AG08395 (cell line): ENCODE results near the gene SFI1.

Experiments
- DNase-seq: peaks from one replicate; pipeline ENCODE4 v3.0.0; 2012; ENCODE audit warnings: mixed read lengths, low spot score

Gene SFI1

DNA sequence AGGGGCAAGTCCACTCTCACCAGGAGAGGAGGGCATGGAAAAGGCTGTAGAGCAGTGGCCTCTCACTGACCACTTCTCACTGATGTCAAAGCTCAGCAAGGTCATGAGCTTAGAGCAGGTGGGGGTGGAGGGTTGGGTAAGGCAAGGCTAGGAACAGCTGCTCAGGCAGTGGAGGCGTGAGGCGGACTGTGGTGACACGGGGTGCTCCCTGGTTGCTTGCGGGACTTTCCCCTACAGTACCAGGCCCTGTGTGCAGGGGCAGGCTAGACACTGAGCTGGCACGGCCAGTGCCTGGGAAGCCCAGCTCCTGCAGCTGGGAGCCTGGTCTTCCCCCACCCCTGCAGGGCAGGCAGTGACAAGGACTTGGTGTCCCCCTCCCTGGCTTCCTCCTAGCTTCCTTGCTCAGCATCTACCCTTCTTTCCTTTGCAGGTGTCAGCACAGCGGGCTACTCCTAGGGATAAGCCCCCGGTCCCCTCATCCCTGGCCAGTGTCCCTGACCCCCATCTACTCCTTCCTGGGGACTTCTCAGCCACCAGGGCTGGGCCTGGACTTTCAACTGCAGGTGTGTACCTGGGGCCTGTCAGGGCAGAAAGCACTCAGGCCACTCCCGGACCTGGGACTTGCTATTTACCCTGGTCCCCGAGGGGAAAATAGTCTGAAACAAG, 120.1 kb downstream of the SFI1 start:
- DNase-seq: no peak

DNA sequence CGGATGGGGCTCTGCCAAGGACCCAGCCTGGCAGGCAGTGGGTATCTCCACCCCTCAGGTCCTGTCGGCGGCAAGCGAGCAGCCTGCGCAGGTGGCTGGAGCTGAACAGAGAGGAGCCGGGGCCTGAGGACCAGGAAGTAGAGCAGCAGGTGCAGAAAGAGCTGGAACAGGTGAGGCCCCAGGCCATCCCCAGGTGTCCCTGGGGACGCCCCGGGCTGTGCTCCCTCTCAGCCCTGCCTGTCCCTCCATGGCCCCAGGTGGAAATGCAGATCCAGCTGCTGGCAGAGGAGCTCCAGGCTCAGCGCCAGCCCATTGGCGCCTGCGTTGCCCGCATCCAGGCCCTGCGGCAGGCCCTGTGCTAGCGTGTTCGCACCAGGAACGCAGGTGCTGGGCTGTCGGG, 121.7 kb downstream of the SFI1 start:
- no peak for DNase-seq

GRCh38 chr22:31618471-31619176, 122.3 kb downstream of the SFI1 start:
- no peak for DNase-seq

DNA sequence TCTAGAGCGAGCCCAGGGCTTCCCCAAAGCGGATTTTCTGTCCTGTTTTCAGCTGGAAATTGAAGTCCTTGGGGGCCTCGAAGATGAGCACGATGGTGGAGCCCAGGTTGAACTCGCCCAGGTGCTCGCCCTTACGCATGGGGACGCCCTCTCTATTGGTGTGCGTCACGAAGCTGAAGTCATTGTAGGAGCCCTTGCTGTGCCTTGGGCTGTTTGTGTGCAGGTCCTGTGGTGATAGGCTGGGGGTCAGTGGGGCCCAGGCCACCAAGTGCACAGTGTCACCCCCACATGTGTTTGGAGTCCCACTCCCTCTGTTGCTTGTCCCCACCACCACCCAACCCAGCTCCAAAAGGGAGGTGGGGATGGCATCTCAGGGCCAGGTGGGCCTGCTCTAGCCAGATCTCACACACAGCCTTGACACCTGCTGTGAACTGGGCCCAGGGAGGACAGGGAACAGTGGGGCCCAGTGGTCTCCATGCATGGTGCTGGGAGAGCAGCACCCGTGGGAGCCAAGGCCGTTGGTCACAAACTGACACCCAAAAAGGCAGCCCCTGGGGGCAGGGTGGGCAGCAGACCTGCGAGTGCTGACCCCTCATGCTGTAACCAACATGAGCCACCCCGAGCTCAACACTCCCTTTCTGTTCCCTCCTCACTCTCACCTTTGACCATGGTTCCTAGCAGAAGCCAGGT, 123.4 kb downstream of the SFI1 start:
- DNase-seq: no peak

GRCh38 chr22:31620756-31621480, 124.6 kb downstream of the SFI1 start:
- no peak for DNase-seq

GRCh38 chr22:31621507-31622124, 125.3 kb downstream of the SFI1 start:
- DNase-seq: no peak

DNA sequence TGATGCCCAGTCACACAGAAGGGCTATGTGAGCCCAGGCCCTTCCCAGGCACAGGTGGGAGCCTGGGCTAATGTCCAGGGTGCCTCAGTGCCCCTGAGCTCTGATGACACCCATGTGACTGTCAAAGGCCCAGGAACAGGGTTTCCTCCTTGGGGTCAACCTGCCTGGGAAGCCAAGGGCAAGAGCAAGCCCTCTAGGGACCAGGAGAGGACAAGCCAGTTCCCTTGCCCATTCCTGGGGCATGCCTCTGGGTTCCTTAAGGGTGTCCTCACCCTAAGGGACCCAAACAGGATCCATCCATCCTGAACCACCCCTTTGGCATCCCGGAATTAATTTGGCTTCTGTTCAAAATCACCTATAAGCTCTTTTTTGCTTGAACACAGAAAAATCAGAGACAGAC, 126.6 kb downstream of the SFI1 start:
- no peak for DNase-seq

GRCh38 chr22:31623592-31624304, 127.4 kb downstream of the SFI1 start:
- no peak for DNase-seq

DNA sequence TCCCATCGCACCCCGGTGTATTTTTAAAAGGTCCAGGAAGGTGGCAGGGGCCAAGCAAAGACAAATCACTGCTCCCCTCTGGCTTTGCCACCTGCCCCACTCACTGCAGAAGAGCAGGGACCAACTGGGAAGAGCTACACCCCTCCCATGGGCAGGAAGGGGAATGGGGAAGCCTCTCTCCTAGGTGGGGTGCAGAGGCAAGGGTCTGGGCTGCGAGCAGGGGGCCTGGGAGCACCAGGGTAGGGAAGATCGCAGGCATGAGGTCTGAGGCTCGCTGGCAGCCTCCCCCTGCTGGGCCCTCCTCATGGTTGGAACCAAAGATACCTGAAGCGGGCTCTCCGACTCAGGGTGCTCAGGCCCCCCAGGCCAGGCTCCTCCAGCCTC, 128.9 kb downstream of the SFI1 start:
- DNase-seq: no peak

- DNase-seq: peak; percentile 33
Measured at GRCh38 chr22:31625661-31626426, 129.5 kb downstream of the SFI1 start.

GRCh38 chr22:31626427-31627150, 130.3 kb downstream of the SFI1 start:
- DNase-seq: peak; percentile 30

DNA sequence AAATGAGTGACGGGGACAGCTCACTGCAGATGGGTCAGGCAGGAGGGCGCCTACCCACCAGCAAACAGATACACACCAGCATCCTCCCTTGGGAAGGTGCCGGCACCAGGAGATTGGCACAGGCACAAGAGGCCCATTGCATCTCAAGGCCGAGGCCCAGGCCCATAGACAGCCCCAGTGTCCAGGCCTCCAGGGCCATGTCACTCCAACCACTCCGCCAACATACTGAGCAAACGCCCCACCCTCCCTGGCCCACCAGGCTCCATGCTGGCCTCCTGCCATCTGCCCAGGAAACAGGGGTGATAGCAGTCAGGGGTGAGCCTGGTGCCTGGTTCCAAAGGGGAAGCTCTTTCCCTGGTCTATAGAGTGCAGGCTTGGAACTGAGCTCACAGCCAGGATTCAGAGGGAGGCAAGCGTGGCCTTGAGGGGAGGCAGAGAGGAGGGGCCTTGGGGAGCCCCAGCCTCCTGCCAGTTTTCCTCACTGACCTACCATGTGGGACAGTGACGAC, 130.9 kb downstream of the SFI1 start:
- DNase-seq: no peak

GRCh38 chr22:31628362-31628761, 132.0 kb downstream of the SFI1 start:
- no peak for DNase-seq

GRCh38 chr22:31628969-31629708, 132.8 kb downstream of the SFI1 start:
- no peak for DNase-seq

GRCh38 chr22:31629741-31630184, 133.4 kb downstream of the SFI1 start:
- no peak for DNase-seq

GRCh38 chr22:31630331-31631329, 134.3 kb downstream of the SFI1 start:
- DNase-seq: peak; percentile 71

- DNase-seq: peak; percentile 31
Measured at GRCh38 chr22:31631436-31631835, 135.1 kb downstream of the SFI1 start.
